ENCODE results near the gene GRAP2.
"Not testable (repeated sequence)": the region's sequence is repeated elsewhere in the genome, so short reads cannot be mapped to it uniquely, and the experiment has no call there.

The GRAP2 gene

GRCh38 chr22:39967996-39968972 lies 67.4 kb downstream of the GRAP2 start:
- no peak for DNase-seq

- no peak for DNase-seq
These were observed 69.9 kb downstream of the GRAP2 start for GRCh38 chr22:39970742-39971141.

GRCh38 chr22:39972641-39973040 lies 71.8 kb downstream of the GRAP2 start:
- no peak for DNase-seq

- no peak for DNase-seq
These were observed 72.8 kb downstream of the GRAP2 start for GRCh38 chr22:39973656-39974055.

GRCh38 chr22:39974065-39974464 lies 73.2 kb downstream of the GRAP2 start:
- no peak for DNase-seq

GRCh38 chr22:39979048-39979447 lies 78.2 kb downstream of the GRAP2 start:
- DNase-seq, result no peak

- DNase-seq, result no peak
These were observed 78.6 kb downstream of the GRAP2 start for GRCh38 chr22:39979458-39979857.

GRCh38 chr22:39980596-39980995 lies 79.7 kb downstream of the GRAP2 start:
- DNase-seq, result no peak

GRCh38 chr22:39983346-39983745 lies 82.5 kb downstream of the GRAP2 start:
- no peak for DNase-seq

GRCh38 chr22:39984006-39984405 lies 83.1 kb downstream of the GRAP2 start:
- DNase-seq, result no peak

GRCh38 chr22:39984746-39985145 lies 83.9 kb downstream of the GRAP2 start:
- no peak for DNase-seq

- DNase-seq, result no peak
These were observed 84.6 kb downstream of the GRAP2 start for GRCh38 chr22:39985383-39986035.

- DNase-seq, result no peak
These were observed 87.7 kb downstream of the GRAP2 start for GRCh38 chr22:39988386-39989114.

GRCh38 chr22:39989633-39990032 lies 88.7 kb downstream of the GRAP2 start:
- no peak for DNase-seq

- DNase-seq, result no peak
These were observed 89.8 kb downstream of the GRAP2 start for GRCh38 chr22:39990686-39991085.

- no peak for DNase-seq
These were observed 90.4 kb downstream of the GRAP2 start for GRCh38 chr22:39991159-39991860.

- DNase-seq, result no peak
These were observed 91.4 kb downstream of the GRAP2 start for GRCh38 chr22:39992088-39992826.

GRCh38 chr22:39992894-39993293 lies 92.0 kb downstream of the GRAP2 start:
- not testable (repeated sequence) for DNase-seq

GRCh38 chr22:39994041-39994565 lies 93.2 kb downstream of the GRAP2 start:
- DNase-seq, result no peak

GRCh38 chr22:39994566-39995392 lies 93.9 kb downstream of the GRAP2 start, which contains the start of gene FAM83F:
TSS of gene FAM83F (plus strand) at chr22:39994954. CDS start at chr22:39995043, 89 bp downstream.
- no peak for DNase-seq

Measured in DMS79 (cell line).